IPS-NIHi7 (cell line): ENCODE measurements around the gene POTEF.
A peak's percentile ranks its signal among the peaks of the same experiment; 100 is the strongest.
"Not testable (repeated sequence)": the region's sequence is repeated elsewhere in the genome, so short reads cannot be mapped to it uniquely, and the experiment has no call there.

Experiments
- DNase-seq: peaks from one replicate; pipeline ENCODE4 v3.0.0; 2012; ENCODE audit warnings: mixed read lengths; ENCODE audit errors: extremely low spot score

Gene POTEF

DNA sequence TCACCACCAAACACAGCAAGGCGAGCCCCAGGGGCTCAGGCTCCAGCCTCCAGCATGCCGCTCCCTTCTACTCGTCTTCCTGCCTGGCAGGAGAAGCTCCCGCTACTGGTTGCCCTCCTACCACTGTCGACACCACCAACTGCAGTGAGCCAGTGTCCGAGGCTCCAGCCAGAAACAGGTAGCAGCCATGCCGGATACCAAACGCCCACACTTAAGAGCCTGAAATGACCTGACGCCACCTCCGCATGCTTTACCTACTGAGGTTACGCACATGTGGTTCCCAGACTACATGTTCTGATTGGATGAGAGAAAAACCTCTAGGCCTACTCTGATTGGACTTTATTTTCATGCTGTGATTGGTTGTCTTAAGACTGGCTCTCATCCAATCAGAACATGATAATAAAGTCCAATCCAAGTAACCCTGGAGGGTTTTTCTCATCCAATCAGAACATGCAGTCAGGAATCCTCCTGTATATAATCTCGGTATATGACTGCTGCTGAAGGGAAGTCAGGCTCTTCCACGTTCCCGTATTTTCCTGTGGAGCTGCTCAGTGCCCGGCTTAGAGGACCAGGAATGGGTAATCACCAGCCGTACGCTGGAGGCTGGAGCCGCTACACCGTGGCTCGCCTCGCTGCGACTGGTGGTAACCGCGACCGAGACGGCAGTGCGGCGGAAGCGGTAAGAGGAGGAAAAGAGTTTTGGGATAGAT lies at the start of gene POTEF:
POTEF (minus strand) TSS at position 103 of the 710 bp plus-strand sequence. CDS start 8,707 bp downstream, outside the sequence.
- DNase-seq = not testable (repeated sequence)

DNA sequence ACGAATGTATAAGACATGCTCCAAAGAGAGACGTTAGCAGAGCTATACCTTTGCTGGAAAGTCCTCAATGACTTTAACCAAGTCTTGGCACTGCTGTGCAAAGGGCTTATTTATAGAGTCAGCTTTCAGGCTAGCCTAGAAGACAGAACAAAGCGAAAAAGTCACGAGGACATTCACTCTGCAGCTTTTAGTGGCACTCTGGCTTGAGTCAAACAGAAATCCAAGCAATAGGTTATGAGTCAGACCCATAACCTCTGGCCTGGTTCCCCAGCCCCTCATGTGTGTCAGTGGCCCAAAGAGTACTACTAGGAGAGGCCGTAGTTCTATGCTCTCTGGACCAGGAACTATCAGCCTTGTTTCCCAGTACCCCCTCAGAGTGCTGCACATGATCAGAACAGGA lies 45.8 kb upstream of the POTEF start:
- DNase-seq = not testable (repeated sequence)

DNA sequence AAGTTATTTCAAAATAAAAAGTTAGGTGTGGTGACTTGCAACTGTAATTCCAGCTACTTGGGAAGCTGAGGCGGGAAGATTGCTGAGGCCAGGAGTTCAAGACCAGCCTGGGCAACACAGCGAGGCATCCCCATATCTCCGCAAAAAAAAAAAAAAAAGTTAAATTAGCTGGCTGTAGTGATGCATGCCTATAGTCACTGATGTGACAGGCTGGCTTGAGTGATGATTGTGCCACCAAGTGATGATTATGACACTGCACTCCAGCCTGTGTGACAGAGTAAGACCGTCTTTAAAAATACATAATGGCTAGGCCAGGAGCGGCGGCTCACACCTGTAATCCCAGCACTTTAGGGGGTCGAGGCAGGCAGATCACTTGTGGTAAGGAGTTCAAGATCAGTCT lies 40.9 kb upstream of the POTEF start:
- no peak for DNase-seq

DNA sequence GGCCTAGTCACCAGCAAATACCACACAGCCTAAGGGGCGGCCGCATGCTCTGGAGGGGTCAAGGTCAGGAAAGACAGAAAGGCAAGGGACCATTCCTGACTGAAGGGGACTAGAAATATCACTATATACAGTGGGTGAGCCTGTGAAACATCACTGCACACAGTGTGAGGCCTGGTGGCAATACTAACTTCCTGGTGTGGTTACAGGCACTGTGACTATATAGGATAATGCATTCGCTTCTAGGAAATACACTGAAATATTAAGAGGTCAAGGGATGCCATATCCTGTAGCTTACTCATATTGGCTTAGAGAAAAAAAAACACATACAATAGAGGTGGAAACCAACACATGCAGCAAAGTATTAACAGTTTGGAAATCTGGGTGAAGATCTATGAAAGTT lies 40.1 kb upstream of the POTEF start:
- DNase-seq = not testable (repeated sequence)

DNA sequence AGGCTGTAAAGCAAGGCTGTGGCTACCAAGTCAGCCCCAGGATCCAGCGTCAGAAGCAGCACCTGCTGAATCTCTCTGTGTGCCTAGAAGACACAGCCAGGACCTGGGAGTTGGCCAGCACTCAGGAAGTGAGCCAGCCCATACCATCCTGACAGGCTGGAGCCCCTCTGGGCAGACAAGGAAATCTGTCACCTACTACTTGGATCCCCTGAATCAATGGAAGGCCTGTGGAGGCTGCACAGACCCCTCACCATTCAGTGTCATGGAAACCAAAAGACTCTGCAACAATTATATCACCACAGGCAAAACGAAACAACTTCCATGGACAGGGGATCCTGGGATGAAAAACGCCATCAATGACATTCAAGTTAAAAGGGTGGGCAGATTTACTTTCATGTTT lies 37.6 kb upstream of the POTEF start:
- DNase-seq = not testable (repeated sequence)

DNA sequence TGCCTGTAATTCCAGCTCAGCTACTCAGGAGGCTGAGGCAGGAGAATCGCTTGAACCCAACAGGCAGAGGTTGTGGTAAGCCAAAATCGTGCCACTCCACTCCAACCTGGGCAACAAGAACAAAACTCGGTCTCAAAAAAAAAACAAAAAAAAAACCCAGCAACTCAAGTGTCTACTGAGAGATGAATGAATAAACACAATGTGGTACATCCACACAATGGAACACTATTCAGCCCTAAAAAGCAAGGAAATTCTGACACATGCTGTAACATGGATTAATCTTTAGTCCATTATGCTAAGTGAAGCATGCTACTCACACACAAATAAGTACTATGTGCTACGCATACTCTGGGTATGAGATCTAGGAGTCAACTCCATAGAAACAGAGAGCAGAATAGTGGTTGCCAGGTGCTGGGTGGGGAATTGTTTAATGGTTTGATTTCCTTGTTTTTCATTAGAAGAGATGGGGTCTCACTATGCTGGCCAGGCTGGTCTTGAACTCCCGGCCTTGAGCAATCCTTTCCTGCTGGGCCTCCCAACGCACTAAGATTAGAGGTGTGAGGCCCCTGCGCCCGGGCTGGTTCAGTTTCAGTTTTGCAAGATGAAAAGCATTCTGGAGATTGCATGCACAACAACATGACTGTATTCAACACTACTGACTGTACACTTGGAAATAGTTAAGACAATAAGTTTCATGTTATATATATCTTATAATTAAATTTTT lies 36.4 kb upstream of the POTEF start:
- DNase-seq = no peak

DNA sequence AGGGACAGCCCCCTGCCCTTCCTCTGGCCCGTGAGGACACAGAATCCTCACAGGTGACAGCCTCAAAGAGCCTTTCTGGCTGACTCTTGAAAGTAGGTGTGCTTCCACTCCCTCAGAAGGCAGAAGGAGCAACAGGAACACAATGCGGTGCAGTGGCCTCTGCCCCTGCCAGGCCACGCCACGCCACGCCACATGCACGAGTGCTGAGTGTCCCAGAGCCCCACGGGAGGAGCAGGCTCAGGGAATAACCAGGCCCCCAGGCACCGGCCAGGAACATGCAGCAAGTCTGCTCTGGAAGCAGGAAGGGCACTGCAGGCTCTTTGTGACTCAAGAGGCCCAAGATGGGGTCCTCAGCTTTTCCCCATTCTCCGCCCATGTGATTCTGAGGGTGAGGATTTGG lies 33.9 kb upstream of the POTEF start:
- DNase-seq = no peak

DNA sequence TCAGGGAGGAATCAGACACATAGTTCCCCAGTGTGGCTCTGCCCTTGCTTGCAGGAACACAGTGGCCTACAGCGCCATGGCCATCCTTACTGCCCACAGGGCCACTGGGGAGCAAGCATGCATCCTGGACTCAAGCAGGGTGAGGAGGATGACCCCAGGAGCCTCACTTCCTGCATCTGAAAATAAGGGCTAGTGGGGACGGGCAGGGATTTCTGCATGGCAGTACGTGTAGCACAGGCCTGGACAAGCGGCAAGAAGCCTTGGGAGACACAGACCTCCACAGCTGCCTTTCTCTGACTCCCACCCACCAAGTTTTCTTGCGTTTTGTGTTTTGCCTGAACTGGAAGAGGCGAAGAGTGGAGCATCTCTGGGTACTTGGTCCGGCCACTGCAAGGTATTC lies 33.5 kb upstream of the POTEF start:
- not testable (repeated sequence) for DNase-seq

DNA sequence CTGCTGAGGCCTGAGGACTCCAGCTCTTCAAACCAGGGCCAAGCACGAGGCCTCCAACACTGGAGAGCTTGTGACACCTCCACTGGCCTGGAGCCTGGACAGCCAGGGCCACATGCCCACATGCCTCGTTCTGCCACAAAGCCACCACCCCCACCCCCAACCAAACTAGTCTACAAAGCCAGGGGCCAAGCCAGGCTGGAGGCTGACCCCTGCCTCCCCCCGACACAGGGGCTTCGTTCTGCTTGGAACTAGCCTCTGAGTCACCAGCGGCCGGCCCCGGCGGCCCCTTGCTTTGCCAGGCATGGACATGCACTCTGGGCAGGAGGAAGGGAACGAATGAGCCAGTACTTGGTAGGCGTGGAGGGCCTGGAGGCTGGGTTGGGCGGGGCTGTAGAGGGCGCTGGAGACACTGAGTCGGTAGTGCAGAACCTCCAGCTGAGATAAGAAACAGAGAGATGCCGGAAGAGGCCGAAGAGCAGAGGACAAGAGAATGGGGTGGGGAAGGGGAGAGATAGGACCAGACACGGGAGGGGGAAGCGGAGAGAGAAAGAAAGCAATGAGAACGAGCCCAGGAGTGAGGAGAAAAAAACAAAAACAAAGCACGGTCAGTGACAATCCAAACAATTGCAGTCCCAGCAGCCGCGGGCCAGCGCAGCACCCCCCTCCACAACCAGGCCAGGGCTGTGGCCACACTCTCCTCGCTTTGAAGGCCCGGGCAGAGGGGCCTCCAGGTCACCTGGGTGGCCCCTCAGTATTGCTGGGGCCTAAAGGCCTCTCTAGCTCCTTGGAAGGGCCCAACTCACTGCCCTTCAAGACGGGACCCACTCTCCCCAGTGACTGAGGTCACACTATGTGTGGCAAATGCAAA lies 32.0 kb upstream of the POTEF start:
- DNase-seq = peak; percentile 18

DNA sequence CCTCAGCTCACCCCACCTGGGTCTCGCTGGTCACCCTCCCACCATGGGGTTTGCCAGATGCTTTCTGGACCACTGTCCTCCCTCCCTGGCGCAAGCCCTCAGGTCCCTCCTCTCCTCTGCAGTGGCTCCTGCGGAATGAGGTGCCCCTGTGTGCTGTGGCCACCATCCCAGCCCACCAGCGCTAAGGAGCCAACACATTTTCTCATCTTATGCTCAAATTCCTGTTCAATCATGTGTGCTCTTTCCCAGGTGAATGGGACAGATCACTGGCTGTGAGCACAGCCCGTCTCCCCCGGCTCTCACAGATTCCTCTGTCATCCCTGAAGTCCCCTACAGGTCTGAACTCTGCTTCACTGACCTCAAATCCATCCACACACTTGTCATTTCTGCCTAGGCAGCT lies 31.1 kb upstream of the POTEF start:
- no peak for DNase-seq

DNA sequence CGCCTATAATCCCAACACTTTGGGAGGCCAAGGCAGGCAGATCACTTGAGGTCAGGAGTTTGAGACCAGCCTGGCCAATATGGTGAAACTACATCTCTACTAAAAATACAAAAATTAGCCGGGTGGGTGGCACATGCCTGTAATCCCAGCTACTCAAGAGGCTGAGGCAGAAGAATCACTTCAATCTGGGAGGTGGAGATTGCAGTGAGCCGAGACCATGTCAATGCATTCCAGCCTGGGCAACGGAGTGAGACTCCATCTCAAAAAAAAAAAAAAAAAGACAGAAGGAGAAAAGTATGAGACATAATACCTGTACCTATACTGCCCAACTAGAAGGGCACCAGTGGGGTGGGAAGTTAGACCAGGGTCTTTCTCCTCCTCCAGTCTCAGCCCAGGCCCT lies 30.4 kb upstream of the POTEF start:
- DNase-seq = not testable (repeated sequence)

DNA sequence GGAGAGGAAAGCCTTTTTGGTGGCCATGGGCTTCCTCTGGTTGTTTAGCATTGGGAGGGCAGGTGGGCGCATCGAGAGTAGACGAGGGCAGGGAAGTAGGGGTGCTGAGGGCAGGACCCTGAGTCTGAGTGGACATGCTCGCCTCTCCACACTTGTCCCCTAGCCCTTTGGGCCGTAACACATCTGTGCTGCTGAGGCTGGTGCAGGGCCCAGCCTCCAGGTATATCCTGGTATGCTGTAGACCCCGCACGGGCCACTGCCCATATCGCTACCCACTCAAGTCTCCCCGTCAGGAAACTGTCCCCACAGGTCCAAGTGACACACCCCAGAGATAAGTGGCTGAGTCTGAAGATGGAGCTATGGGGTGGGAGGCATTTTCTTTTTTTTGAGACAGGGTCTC lies 29.6 kb upstream of the POTEF start:
- no peak for DNase-seq

DNA sequence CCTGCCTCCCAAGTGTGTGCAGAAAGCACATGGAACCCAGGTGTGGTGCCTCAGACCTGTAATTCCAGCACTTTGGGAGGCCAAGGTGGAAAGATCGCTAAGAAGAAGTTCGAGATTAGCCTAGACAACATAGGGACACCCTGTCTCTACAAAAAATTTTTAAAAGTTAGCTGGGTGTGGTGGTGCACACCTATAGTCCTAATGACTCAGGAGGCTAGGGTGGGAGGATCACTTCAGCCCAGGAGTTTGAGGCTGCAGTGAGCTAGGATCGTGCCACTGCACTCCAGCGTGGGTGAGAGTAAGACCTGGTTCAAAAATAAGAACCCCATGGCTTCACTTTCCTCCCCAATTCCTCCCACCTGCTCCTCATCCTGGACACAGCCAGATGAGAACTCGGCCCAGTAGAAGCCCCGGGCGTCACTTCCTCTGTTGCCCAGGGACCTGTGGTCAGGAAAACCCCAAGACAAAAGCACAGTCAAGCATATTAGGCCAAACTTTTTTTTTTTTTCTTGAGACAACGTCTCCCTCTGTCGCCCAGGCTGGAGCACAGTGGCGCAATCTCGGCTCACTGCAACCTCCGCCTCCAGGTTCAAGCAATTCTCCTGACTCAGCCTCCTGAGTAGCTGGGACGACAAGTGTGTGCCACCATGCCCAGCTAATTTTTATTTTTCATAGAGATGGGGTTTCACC lies 28.9 kb upstream of the POTEF start:
- DNase-seq = not testable (repeated sequence)

DNA sequence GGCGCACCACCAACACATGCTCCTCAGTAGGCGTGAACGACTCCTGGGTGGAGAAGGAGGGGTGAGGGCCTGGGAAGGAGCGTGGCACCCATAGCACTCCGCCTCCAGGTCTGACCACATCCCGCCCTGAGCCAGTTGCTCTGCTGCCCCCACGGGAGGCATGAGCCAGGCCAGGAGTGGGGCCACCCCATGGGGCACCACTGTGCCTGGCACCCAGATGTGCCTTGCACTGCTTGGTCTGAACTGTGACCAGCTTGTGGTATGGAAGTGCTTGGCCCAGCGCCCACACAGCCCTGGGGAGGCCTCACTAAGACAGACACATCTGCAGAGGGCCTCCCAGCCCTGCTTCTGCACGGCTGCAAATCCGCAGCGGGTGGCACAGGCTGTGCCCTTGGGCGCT lies 28.3 kb upstream of the POTEF start:
- DNase-seq = not testable (repeated sequence)

DNA sequence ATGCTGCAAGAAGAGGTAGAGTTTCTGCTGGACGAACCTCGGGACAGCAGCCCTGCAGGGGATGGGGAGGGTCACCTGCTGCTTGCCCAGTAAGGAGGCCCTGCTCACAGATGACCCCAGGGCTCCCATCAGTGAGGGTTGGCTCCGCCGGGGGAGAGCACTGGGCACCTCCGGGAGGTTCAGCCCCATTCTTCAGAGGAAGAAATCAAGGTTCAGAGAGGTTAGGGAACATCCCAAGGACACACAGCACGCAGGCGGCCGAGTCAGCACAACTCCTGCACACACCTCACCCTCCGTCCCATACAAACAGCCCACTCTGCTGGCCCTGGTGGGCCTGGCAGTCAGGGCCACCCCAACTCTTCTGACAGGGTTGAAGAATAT lies 27.6 kb upstream of the POTEF start:
- no peak for DNase-seq

DNA sequence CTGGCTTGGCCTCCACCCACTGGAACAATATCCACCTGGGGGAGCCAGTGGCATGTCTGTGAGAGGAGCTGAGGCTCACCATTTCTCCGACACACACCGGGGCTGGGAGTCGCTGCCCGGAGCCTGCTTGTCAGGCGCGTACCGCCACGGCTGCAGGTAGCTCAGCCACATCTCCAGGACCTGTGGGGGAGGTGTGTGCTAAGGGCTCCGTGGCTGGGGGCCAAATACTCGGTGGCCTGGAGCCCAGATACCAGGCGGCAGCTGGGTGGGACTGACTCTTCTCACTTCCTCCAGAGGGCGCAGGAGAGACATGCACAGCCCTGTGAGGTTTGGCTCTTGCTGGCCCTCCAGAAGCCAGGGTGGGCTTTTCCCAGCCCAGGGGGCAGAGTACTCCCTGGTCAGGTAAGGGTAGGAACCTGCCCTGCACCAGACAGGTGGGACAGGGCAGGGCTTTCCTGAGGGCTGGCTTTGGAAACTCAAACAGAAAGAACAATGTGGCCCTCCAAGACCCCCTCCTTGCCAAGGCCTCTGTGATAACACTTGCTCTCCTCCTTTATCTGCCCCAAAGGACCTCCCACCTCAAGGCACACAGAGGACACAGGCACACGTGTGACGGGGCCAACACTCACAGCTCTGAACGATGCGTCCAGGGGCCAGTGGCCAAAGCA lies 27.1 kb upstream of the POTEF start:
- DNase-seq = peak; percentile 45

DNA sequence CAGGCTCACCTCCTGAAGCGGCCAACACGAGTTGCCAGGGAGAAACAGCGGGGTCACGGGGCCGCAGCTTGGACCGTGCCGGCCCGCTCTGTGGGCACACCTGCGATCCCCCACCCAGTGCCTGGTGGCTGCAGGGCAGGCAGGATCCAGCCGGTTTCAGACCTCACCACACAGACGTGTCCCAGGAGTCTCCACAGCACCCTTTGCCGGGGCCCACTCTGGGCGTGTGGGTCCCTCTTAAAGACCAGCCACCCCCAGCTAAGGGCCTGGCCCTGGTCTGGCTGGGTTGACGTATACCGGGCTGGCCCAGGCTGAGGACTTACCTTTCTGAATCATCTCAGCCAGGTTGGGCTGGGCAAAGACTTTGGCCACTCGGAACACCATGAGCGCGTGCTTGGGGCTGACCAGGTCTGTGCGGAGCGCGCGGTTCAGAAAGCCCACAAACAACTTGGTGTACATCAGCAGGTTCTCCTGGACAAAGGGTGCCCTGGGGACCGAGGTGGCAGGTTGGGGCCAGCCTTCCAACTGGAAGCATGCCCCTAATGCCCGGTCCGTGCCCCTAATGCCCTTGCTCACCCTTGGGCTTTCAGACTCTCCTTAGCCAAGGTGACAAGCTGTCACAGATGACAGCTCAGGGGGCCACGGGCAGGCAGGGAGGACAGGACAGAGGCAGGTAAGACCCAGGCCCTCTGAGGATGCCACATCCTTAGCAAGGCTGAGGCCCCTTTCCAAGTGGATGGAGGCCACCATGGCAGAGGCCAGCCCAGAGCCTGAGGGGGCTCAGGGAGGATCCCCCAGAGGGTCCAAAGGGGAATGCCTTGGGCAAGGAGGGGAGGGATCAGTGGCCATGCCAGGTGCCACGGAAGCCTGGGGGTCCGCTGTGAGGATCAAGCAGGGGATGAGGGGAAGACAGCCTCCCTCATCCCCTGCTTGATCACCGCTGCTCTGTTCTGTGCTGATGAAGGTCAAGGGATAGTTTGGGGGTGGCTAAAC lies 26.0 kb upstream of the POTEF start:
- DNase-seq = no peak

DNA sequence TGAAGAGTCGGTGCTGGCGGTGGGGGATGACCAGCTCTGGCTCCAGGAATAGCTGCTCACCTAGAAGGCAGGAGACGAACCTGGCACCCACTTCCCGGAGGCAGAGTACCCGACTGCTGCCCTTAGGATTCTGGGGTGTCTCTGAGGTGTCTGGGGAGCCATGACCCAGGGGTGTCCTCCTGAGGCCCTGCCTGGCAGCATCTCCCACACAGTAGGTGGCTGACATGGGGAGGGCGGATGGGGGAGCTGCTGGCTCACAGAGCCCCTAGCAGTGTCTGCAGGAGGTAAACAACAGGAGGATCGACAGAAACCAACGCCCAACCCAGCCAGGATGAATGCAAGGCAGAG lies 25.4 kb upstream of the POTEF start:
- DNase-seq = not testable (repeated sequence)

DNA sequence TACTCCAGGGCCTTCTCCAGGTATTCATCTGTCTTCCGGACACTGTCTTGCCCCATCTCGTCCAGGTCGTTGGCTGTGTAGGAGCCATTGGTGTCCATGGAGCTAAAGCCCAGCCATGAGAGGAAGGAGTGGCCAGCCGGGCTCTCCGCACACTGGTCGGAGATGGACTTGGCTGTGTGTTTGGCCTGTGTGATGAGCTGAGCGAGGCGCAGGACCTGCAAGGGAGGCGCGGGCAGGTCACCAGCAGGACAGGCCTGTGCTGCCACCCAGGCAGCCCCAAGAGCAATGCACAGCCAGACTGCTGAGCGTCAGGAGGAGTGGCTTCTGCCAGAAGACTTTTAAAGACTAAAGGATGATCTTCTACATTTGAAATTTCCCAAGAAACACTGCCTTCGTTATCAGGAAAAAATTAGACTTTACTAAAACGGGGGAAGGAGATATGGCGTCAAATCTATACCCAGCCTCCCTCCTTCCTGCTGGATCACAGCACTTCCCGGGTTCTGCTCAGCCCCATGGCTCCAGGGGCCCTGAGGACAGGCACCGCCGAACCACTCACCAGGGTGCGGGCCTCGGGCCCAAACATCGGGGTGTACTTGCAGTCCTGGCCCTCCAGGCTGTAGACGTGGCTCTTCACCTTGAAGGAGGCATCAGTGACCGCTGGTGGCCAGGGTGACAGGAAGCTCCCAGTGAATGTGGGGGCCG lies 24.9 kb upstream of the POTEF start:
- DNase-seq = not testable (repeated sequence)
